Stomach smooth muscle (tissue), 2 donors: ENCODE measurements around the gene KRTAP3-2.

ENCODE experiments used
- H3K27ac ChIP-seq: one replicate; pipeline ENCODE4 v1.7.0; 2013; ENCODE audit warnings: mild to moderate bottlenecking, low read length, inconsistent platforms
- H3K27me3 ChIP-seq, 2 donors: one replicate each; pipeline ENCODE4 v1.7.0; 2013; ENCODE audit warnings: low read length in 2 of 2; ENCODE audit not compliant: insufficient read depth in 2 of 2, control insufficient read depth in 1 of 2
- H3K36me3 ChIP-seq, 2 donors: one replicate each; pipeline ENCODE4 v1.7.0; 2013; ENCODE audit warnings: low read length in 2 of 2; ENCODE audit not compliant: control insufficient read depth in 2 of 2, insufficient read depth in 2 of 2
- H3K4me1 ChIP-seq: one replicate; pipeline ENCODE4 v1.7.0; 2013; ENCODE audit warnings: low read length; ENCODE audit not compliant: control insufficient read depth, insufficient read depth
- H3K4me3 ChIP-seq, 2 donors: one replicate each; pipeline ENCODE4 v1.7.0; 2013; ENCODE audit warnings: low read length in 2 of 2
- H3K9ac ChIP-seq, 2 donors: one replicate each; pipeline ENCODE4 v1.7.0; 2013; ENCODE audit warnings: low read length in 2 of 2, mild to moderate bottlenecking in 1 of 2
- H3K9me3 ChIP-seq, 2 donors: one replicate each; pipeline ENCODE4 v1.7.0; 2013; ENCODE audit warnings: low read length in 2 of 2; ENCODE audit not compliant: control insufficient read depth in 2 of 2
- donor health status: healthy.
- donor health status: Pancreatic carcinoma.

The KRTAP3-2 gene

DNA sequence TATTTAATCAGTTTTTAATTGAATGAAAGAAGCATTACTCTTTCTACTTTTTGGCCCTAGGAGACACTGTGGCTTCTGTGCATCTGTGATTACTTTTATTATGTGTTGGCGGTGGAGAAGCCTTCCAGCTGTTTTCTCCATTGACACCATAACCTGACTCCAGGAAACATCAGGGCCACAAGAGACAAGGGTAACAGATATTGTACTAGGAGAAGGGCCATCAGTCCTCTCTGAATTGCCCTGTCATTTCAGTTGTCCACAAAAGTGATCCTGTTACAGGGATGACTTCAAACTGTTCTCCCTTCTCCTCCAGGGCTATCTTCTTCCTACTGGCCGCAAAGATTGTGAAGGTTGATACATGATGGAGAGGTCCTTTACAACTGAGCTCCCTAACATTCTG lies 47.6 kb downstream of the KRTAP3-2 start:
- Histone ChIP-seq H3K27me3 (peaks cover 6 to 8% of the 10 kb centered on the region in 2 donors), H3K4me3 (no peak overlapping the region), H3K36me3 (no peaks in the 10 kb centered on the region), H3K9ac (no peak overlapping the region), H3K4me1 (no peaks in the 10 kb centered on the region), H3K27ac (no peak overlapping the region), H3K9me3 (no peaks in the 10 kb centered on the region)

GRCh38 chr17:40951011-40951622 lies 48.6 kb downstream of the KRTAP3-2 start:
- no peak overlapping the region for H3K4me3 ChIP-seq
- no peaks in the 10 kb centered on the region for H3K9me3 ChIP-seq
- H3K36me3 ChIP-seq = no peaks in the 10 kb centered on the region
- H3K4me1 ChIP-seq = no peaks in the 10 kb centered on the region
- no peak overlapping the region for H3K9ac ChIP-seq
- no peak overlapping the region for H3K27ac ChIP-seq
- peaks cover 6 to 12% of the 10 kb centered on the region in 2 donors for H3K27me3 ChIP-seq

DNA sequence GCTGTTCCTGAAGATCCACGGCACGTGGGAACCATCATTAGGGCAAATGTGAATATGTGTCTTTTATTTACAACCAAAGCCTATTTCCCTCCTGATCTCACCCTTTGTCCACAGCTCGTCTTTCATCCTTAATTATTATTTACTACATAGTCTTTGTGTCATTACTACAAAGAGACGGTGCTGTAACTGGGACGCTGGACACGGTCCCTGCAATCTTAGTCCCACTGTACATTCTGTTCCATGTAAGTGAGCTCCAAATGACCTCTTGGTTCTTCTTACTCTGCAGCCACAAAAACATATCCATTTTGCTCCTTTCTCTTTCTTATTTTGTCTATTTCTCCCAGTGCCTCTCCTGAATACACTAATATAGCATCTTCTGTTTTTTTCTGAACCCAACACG lies 49.5 kb downstream of the KRTAP3-2 start:
- H3K27me3 ChIP-seq = peaks cover 9 to 14% of the 10 kb centered on the region in 2 donors
- no peak overlapping the region for H3K9ac ChIP-seq
- no peak overlapping the region for H3K4me3 ChIP-seq
- H3K36me3 ChIP-seq = no peaks in the 10 kb centered on the region
- H3K4me1 ChIP-seq = no peaks in the 10 kb centered on the region
- no peak overlapping the region for H3K27ac ChIP-seq
- no peaks in the 10 kb centered on the region for H3K9me3 ChIP-seq

- H3K36me3 ChIP-seq = no peaks in the 10 kb centered on the region
- no peak overlapping the region for H3K27ac ChIP-seq
- H3K4me3 ChIP-seq = no peak overlapping the region
These were observed 50.3 kb downstream of the KRTAP3-2 start for GRCh38 chr17:40949418-40949817.

More at GRCh38 chr17:40949418-40949817, 50.3 kb downstream of the KRTAP3-2 start:
- H3K9me3 ChIP-seq = no peaks in the 10 kb centered on the region
- H3K27me3 ChIP-seq = peaks cover 9 to 14% of the 10 kb centered on the region in 2 donors
- H3K9ac ChIP-seq = no peak overlapping the region
- H3K4me1 ChIP-seq = no peaks in the 10 kb centered on the region
